Stimulated activated CD4-positive, alpha-beta T cell treated with anti-CD3 and anti-CD28 coated beads, Interleukin-1b, Interleukin-23, amount 100 ng/mL, for 4 hours (primary cell): ENCODE data around the gene RNF2.
"Not testable (repeated sequence)": the region's sequence is repeated elsewhere in the genome, so short reads cannot be mapped to it uniquely, and the experiment has no call there.

Experiments
- DNase-seq, 2 donors: peaks; one replicate each; pipeline ENCODE4 v3.0.0-alpha.2; 2020; ENCODE audit warnings: low read depth in 2 of 2

The RNF2 gene

GRCh38 chr1:185050823-185051451, 5.6 kb downstream of the RNF2 start:
- no peak for DNase-seq

- DNase-seq: no peak
Observed at GRCh38 chr1:185053204-185053603, 7.8 kb downstream of the RNF2 start.

- DNase-seq: no peak
Observed at GRCh38 chr1:185054365-185055060, 9.2 kb downstream of the RNF2 start.

- no peak for DNase-seq
Observed at GRCh38 chr1:185058110-185058509, 12.8 kb downstream of the RNF2 start.

- no peak for DNase-seq
Observed at GRCh38 chr1:185058876-185059275, 13.5 kb downstream of the RNF2 start.

GRCh38 chr1:185059950-185060571, 14.7 kb downstream of the RNF2 start:
- no peak for DNase-seq

GRCh38 chr1:185062710-185063370, 17.5 kb downstream of the RNF2 start:
- no peak for DNase-seq

- no peak for DNase-seq
Observed at GRCh38 chr1:185063719-185064118, 18.4 kb downstream of the RNF2 start.

GRCh38 chr1:185065006-185065405, 19.6 kb downstream of the RNF2 start:
- DNase-seq: not testable (repeated sequence)

GRCh38 chr1:185066181-185066580, 20.8 kb downstream of the RNF2 start:
- DNase-seq: no peak

- no peak for DNase-seq
Observed at GRCh38 chr1:185068341-185068740, 23.0 kb downstream of the RNF2 start.

GRCh38 chr1:185069202-185069772, 23.9 kb downstream of the RNF2 start:
- DNase-seq: no peak

GRCh38 chr1:185070051-185070450, 24.7 kb downstream of the RNF2 start:
- DNase-seq: no peak

- no peak for DNase-seq
Observed at GRCh38 chr1:185073725-185074124, 28.4 kb downstream of the RNF2 start.

GRCh38 chr1:185074307-185074706, 28.9 kb downstream of the RNF2 start:
- DNase-seq: no peak

- DNase-seq: no peak
Observed at GRCh38 chr1:185075476-185075875, 30.1 kb downstream of the RNF2 start.

GRCh38 chr1:185077374-185077773, 32.0 kb downstream of the RNF2 start:
- DNase-seq: no peak

GRCh38 chr1:185080422-185080821, 35.1 kb downstream of the RNF2 start:
- no peak for DNase-seq

- DNase-seq: no peak
Observed at GRCh38 chr1:185083818-185084217, 38.5 kb downstream of the RNF2 start.

GRCh38 chr1:185087101-185087500, 41.7 kb downstream of the RNF2 start:
- DNase-seq: no peak

- DNase-seq: no peak
Observed at GRCh38 chr1:185087746-185088145, 42.4 kb downstream of the RNF2 start.

GRCh38 chr1:185091480-185091879, 46.1 kb downstream of the RNF2 start:
- DNase-seq: no peak
